Ovary (tissue), 9 donors: Measurements from ENCODE around the gene NCAN. TPM values are rescaled to one million over a fixed set of nuclear protein-coding genes. Genes with fewer than 3 reads are reported as not detected.

Experiments used
- DNase-seq, 5 donors: peaks; one replicate each; pipeline ENCODE4 v3.0.0-alpha.2; 2019 to 2020
- H3K27ac ChIP-seq, 2 donors: fragments of 200-600 bp; one replicate each; pipeline versions ENCODE4 v1.5.1 to v1.8.0; 2019 to 2022
- H3K27me3 ChIP-seq: fragments of 200-600 bp; one replicate; pipeline ENCODE4 v1.8.0; 2022
- H3K36me3 ChIP-seq: fragments of 200-600 bp; sonication (generic); one replicate; pipeline ENCODE4 v1.5.1; 2019
- H3K4me1 ChIP-seq: one replicate; pipeline ENCODE4 v1.8.1; 2013; ENCODE audit warnings: mild to moderate bottlenecking, moderate library complexity; ENCODE audit not compliant: insufficient read depth
- H3K4me3 ChIP-seq: fragments of 200-600 bp; sonication (generic); one replicate; pipeline ENCODE4 v1.5.1; 2017
- H3K9me3 ChIP-seq, 2 donors: fragments of 200-600 bp in 1 of 2; sonication (generic) in 1 of 2; one replicate each; pipeline versions ENCODE4 v1.5.1 to v1.8.1; 2013 to 2019; ENCODE audit warnings: mild to moderate bottlenecking in 1 of 2, moderate library complexity in 1 of 2
- EP300 ChIP-seq: sonication (generic); formaldehyde crosslinking; IDR thresholded peaks from one replicate; pipeline ENCODE4 v1.6.1; 2017; ENCODE audit warnings: antibody characterized with exemption
- POLR2A ChIP-seq: fragments of 450-650 bp; IDR thresholded peaks from one replicate; pipeline ENCODE4 v1.6.1; 2017; ENCODE audit warnings: antibody characterized with exemption, mild to moderate bottlenecking, moderate library complexity
- WGBS, 3 donors: extraction: QIAGEN DNeasy Blood & Tissue Kit in 1 of 3; methylation state at CpG; one replicate each; pipeline versions ENCODE4 v1.1.5 to v1.1.7; 2013 to 2017; 5-methylcytosine and 5-hydroxymethylcytosine counted together
- intact Hi-C, 4 donors: fragments of 100-400 bp; cut with DNase I; formaldehyde crosslinking; loops; one replicate each; pipeline versions ENCODE4 v1.11.0 to v1.15.1; 2022 to 2023
- polyA plus RNA-seq, 2 donors: library from polyadenylated mRNA; stranded (reverse); fragments of 200-250 nt in 1 of 2; fragments of 350-450 nt in 1 of 2; fragmentation: Illumina TruSeq in 1 of 2; extraction: RNeasy Lipid Tissue Mini Kit (QIAGEN cat#74804) in 1 of 2; gene quantifications; one replicate each; pipeline ENCODE4 v1.2.3, GENCODE V29; 2013 to 2014
- small RNA-seq: library from RNA; depleted of rRNA; stranded (forward); fragments of <200 nt; gene quantifications from one replicate; pipeline ENCODE3, GENCODE V24; 2016
- total RNA-seq, 7 donors: library from RNA; depleted of rRNA in 2 of 7; stranded (reverse); fragments of >200 nt in 2 of 7; fragmentation: NEBNext Ultra II Directional in 3 of 7; extraction: Animal tissue kit (Norgen Biotek cat#: 25700) in 3 of 7; gene quantifications; one replicate each; pipeline versions ENCODE4 v1.1.0 to v1.2.4, GENCODE V29; 2016 to 2023
- TF ChIP-seq, protein P1 (sequence below), 3 donors: fragments of 450-650 bp in 2 of 3; fragments of 200-600 bp in 1 of 3; IDR thresholded peaks; one replicate each; pipeline versions ENCODE4 v1.5.1 to v1.8.0; 2016 to 2022; ENCODE audit warnings: antibody characterized with exemption in 3 of 3, mild to moderate bottlenecking in 1 of 3
- donor health status: DM: no; HTN: no; CAD: no; lungs with moderate emphysema.
- donor health status: DM: no; HTN: no; CAD: no.
- donor health status: Bipolar disorder and iron deficiency.
- donor health status: DM: yes; HTN: yes; CAD: no.
- donor health status: DM: no; HTN: no; CAD: no.
- donor health status: DM: yes; HTN: yes; CAD: no.

The NCAN gene
- total and polyA plus RNA-seq, 9 donors, result not detected

DNA sequence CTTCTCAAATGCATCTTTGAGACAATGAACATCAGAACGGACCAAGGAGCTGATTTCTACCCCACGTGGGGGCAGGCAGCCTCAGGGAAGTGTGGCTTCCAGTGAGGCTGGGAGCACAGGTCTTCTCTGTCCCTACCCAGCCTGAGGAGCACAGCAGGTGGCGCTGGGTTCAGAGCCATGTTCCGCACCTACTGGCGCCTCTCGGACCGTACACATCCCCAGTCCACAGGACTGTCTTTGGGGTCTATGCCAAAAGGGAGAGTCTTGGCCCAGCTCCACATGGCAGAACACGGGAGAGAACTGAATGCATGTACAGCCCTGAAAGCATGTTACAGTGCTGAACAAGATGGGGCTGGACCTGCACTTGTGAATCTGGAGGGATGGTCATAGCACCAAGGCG lies 86.0 kb downstream of the NCAN start:
- H3K4me3 ChIP-seq, result no peak overlapping the region
- no peak overlapping the region for H3K27ac ChIP-seq
- 48 to 58% (median 53%) methylated on average over 9 of the region's 9 CpGs for WGBS, 3 donors
- intact Hi-C loops, result no loop called here
- H3K4me1 ChIP-seq, result no peaks in the 10 kb centered on the region
- H3K36me3 ChIP-seq, result no peaks in the 10 kb centered on the region
- TF ChIP-seq EP300 (no peak), POLR2A (no peak)
- TF ChIP-seq, protein P1, sequence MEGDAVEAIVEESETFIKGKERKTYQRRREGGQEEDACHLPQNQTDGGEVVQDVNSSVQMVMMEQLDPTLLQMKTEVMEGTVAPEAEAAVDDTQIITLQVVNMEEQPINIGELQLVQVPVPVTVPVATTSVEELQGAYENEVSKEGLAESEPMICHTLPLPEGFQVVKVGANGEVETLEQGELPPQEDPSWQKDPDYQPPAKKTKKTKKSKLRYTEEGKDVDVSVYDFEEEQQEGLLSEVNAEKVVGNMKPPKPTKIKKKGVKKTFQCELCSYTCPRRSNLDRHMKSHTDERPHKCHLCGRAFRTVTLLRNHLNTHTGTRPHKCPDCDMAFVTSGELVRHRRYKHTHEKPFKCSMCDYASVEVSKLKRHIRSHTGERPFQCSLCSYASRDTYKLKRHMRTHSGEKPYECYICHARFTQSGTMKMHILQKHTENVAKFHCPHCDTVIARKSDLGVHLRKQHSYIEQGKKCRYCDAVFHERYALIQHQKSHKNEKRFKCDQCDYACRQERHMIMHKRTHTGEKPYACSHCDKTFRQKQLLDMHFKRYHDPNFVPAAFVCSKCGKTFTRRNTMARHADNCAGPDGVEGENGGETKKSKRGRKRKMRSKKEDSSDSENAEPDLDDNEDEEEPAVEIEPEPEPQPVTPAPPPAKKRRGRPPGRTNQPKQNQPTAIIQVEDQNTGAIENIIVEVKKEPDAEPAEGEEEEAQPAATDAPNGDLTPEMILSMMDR (IDR thresholded peaks at IDR 0.05), result no peak
- H3K9me3 ChIP-seq, result no peaks in the 10 kb centered on the region
- DNase-seq, result no peak
- no peaks in the 10 kb centered on the region for H3K27me3 ChIP-seq

DNA sequence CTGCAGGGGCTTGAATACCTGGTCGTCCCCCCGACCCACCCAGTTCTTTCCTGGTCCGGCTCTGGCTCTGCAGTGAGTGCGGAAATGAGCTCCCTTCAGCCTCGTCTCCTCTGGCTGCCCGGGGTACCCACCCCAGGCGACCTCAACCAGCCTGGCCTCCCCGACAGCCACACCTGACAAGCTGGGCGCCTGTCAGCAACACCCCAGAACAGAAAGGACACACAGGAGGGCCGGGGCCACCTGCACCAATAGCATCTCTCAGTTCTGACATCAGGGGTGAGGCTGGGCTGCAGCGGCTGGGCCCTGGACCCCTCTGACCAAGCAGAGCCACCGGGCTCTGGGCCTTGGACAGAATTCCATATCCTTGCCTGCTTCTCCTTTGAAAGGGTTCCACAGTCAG lies 88.9 kb downstream of the NCAN start:
- intact Hi-C loops, result no loop called here
- DNase-seq, result no peak
- WGBS, 3 donors, result 92 to 97% (median 96%) methylated on average over 12 of the region's 12 CpGs
- Histone ChIP-seq H3K9me3 (no peaks in the 10 kb centered on the region), H3K4me3 (no peak overlapping the region), H3K36me3 (no peaks in the 10 kb centered on the region), H3K4me1 (no peaks in the 10 kb centered on the region), H3K27ac (no peak overlapping the region), H3K27me3 (no peaks in the 10 kb centered on the region)
- TF ChIP-seq EP300 (no peak), POLR2A (no peak)
- TF ChIP-seq, protein P1 (IDR thresholded peaks at IDR 0.05), result no peak

Small RNA genes lying within 50 kb of the gene (small RNA-seq; reads per million reads assigned to genes)
- not detected for gene RNU6-1028P

Other genes starting within 250 kb of the NCAN start
- gene SUGP2, start 178.4 kb upstream of the NCAN start, total RNA-seq, result 10 to 100 TPM; 29.1 to 81.9 (median 57.0) TPM
- gene SUGP2, start 178.4 kb upstream of the NCAN start, polyA plus RNA-seq, result 10 to 100 TPM; 27.0 to 37.1 TPM
- gene ARMC6, start 178.4 kb upstream of the NCAN start, total RNA-seq, result 10 to 100 TPM; 11.2 to 27.5 (median 14.8) TPM
- 10 to 100 TPM in 1 of 2 donors, 1 to 10 TPM in 1; 7.0 to 14.6 TPM for gene ARMC6, start 178.4 kb upstream of the NCAN start, polyA plus RNA-seq
- 10 to 100 TPM in 6 of 7 donors, 1 to 10 TPM in 1; 9.5 to 34.3 (median 23.2) TPM for gene SLC25A42, start 148.0 kb upstream of the NCAN start, total RNA-seq
- gene SLC25A42, start 148.0 kb upstream of the NCAN start, polyA plus RNA-seq, result 10 to 100 TPM in 1 of 2 donors, 1 to 10 TPM in 1; 6.5 to 18.8 TPM
- gene TMEM161A, start 73.5 kb upstream of the NCAN start, total RNA-seq, result 10 to 100 TPM; 15.9 to 33.9 (median 23.9) TPM
- gene TMEM161A, start 73.5 kb upstream of the NCAN start, polyA plus RNA-seq, result 10 to 100 TPM in 1 of 2 donors, 1 to 10 TPM in 1; 3.2 to 28.1 TPM
- 1 to 10 TPM in 4 of 7 donors, under 1 TPM in 2, not detected in 1; 0.46 to 3.6 (median 2.1) TPM for gene MEF2B, start 41.7 kb upstream of the NCAN start, total RNA-seq
- 1 to 10 TPM in 1 of 2 donors, under 1 TPM in 1; 0.35 to 1.1 TPM for gene MEF2B, start 41.7 kb upstream of the NCAN start, polyA plus RNA-seq
- 10 to 100 TPM in 6 of 7 donors, 1 to 10 TPM in 1; 5.4 to 19.0 (median 16.6) TPM for gene BORCS8, start 19.8 kb upstream of the NCAN start, total RNA-seq
- gene BORCS8, start 19.8 kb upstream of the NCAN start, polyA plus RNA-seq, result 10 to 100 TPM in 1 of 2 donors, 1 to 10 TPM in 1; 5.7 to 13.1 TPM
- gene RFXANK, start 19.7 kb upstream of the NCAN start, total RNA-seq, result 10 to 100 TPM; 40.4 to 67.2 (median 58.4) TPM
- gene RFXANK, start 19.7 kb upstream of the NCAN start, polyA plus RNA-seq, result 10 to 100 TPM in 1 of 2 donors, 1 to 10 TPM in 1; 9.7 to 59.2 TPM
- gene NR2C2AP, start 8.5 kb upstream of the NCAN start, total RNA-seq, result 10 to 100 TPM; 12.5 to 24.4 (median 14.9) TPM
- 10 to 100 TPM in 1 of 2 donors, 1 to 10 TPM in 1; 8.8 to 27.2 TPM for gene NR2C2AP, start 8.5 kb upstream of the NCAN start, polyA plus RNA-seq
- gene TM6SF2, start 61.3 kb downstream of the NCAN start, total RNA-seq, result 1 to 10 TPM in 1 of 7 donors, under 1 TPM in 2, not detected in 4; 0.25 to 3.7 (median 0.31) TPM
- under 1 TPM in 1 of 2 donors, not detected in 1; 0.19 TPM for gene TM6SF2, start 61.3 kb downstream of the NCAN start, polyA plus RNA-seq
- gene SUGP1, start 108.6 kb downstream of the NCAN start, total RNA-seq, result 10 to 100 TPM; 14.7 to 42.9 (median 37.3) TPM
- gene SUGP1, start 108.6 kb downstream of the NCAN start, polyA plus RNA-seq, result 10 to 100 TPM; 27.6 to 29.0 TPM
- 10 to 100 TPM; 48.3 to 77.0 (median 61.7) TPM for gene MAU2, start 108.9 kb downstream of the NCAN start, total RNA-seq
- gene MAU2, start 108.9 kb downstream of the NCAN start, polyA plus RNA-seq, result 10 to 100 TPM; 12.4 to 33.2 TPM
- 10 to 100 TPM; 10.7 to 83.0 (median 57.9) TPM for gene GATAD2A, start 193.7 kb downstream of the NCAN start, total RNA-seq
- gene GATAD2A, start 193.7 kb downstream of the NCAN start, polyA plus RNA-seq, result 10 to 100 TPM; 13.7 to 18.9 TPM